Psoas muscle (tissue), 8 donors: ENCODE measurements around the gene CYRIA. TPM values are rescaled to one million over a fixed set of nuclear protein-coding genes. Genes with fewer than 3 reads are reported as not detected.

ENCODE experiments used
- ATAC-seq, 4 donors: fragments of 200-7000 bp; cut with Tn5 transposase; one replicate each; pipeline ENCODE4 v1.9.1; 2020; ENCODE audit warnings: moderate library complexity in 3 of 4, mild to moderate bottlenecking in 2 of 4
- DNase-seq, 2 donors: peaks; one replicate each; pipeline ENCODE4 v3.0.0-alpha.2; 2020
- H3K27ac ChIP-seq: fragments of 200-600 bp; one replicate; pipeline ENCODE4 v1.8.0; 2022
- H3K27me3 ChIP-seq, 3 donors: fragments of 200-600 bp in 1 of 3; one replicate each; pipeline versions ENCODE4 v1.6.1 to v1.8.0; 2013 to 2022; ENCODE audit warnings: low read length in 2 of 3, mild to moderate bottlenecking in 2 of 3, moderate library complexity in 1 of 3; ENCODE audit not compliant: insufficient read depth in 3 of 3
- H3K36me3 ChIP-seq, 2 donors: fragments of 200-600 bp in 1 of 2; one replicate each; pipeline versions ENCODE4 v1.6.1 to v1.8.0; 2013 to 2022; ENCODE audit warnings: low read depth in 1 of 2, mild to moderate bottlenecking in 1 of 2, moderate library complexity in 1 of 2; ENCODE audit not compliant: insufficient read depth in 1 of 2
- H3K4me1 ChIP-seq: fragments of 200-600 bp; one replicate; pipeline ENCODE4 v1.8.0; 2022
- H3K4me3 ChIP-seq: fragments of 200-600 bp; one replicate; pipeline ENCODE4 v1.8.0; 2022; ENCODE audit warnings: mild to moderate bottlenecking
- H3K9me3 ChIP-seq: fragments of 200-600 bp; one replicate; pipeline ENCODE4 v1.8.0; 2022
- CTCF ChIP-seq: fragments of 200-600 bp; IDR thresholded peaks from one replicate; pipeline ENCODE4 v1.8.0; 2022; ENCODE audit warnings: antibody characterized with exemption
- WGBS, 3 donors: extraction: QIAGEN DNeasy Blood & Tissue Kit; methylation state at CpG; one replicate each; pipeline versions ENCODE4 v1.1.6 to v1.1.7; 2013; 5-methylcytosine and 5-hydroxymethylcytosine counted together
- intact Hi-C, 2 donors: fragments of 100-400 bp; cut with DNase I; formaldehyde crosslinking; loops; one replicate each; pipeline versions ENCODE4 v1.11.0 to v1.14.2; 2022
- polyA plus RNA-seq, 3 donors: library from polyadenylated mRNA; stranded (reverse); fragments of 200-250 nt; gene quantifications; one replicate each; pipeline ENCODE4 v1.2.3, GENCODE V29; 2013
- total RNA-seq, 4 donors: library from RNA; stranded (reverse); fragmentation: NEBNext Ultra II Directional in 2 of 4; extraction: Animal tissue kit (Norgen Biotek cat#: 25700) in 2 of 4; gene quantifications; one replicate each; pipeline versions ENCODE4 v1.2.1 to v1.2.4, GENCODE V29; 2021 to 2023
- donor health status: healthy with polysubstance abuse.
- donor health status: DM: no; HTN: no; CAD: no; lungs with moderate emphysema.
- donor health status: Bipolar disorder and iron deficiency.
- donor health status: healthy.
- donor health status: DM: yes; HTN: yes; CAD: no.
- donor health status: DM: no; HTN: no; CAD: no.
- donor health status: DM: no; HTN: no; CAD: no.
- donor health status: DM: yes; HTN: yes; CAD: no.

The CYRIA gene
- total and polyA plus RNA-seq, 7 donors, result 3.8 to 16.8 (median 9.5) TPM

GRCh38 chr2:16645775-16646559 lies 19.7 kb downstream of the CYRIA start:
- no peak for DNase-seq
- Histone ChIP-seq H3K27me3 (no peaks in the 10 kb centered on the region), H3K4me1 (peaks cover 41% of the 10 kb centered on the region), H3K4me3 (no peak overlapping the region), H3K36me3 (no peaks in the 10 kb centered on the region), H3K9me3 (no peaks in the 10 kb centered on the region), H3K27ac (peak overlapping the region; percentile 31)
- intact Hi-C loops, result no loop called here
- 74 to 90% (median 78%) methylated on average over 3 of the region's 3 CpGs for WGBS, 3 donors
- ATAC-seq, result no peak
- no peak for TF ChIP-seq CTCF

- no peak for TF ChIP-seq CTCF
- H3K27me3 ChIP-seq, result no peaks in the 10 kb centered on the region
- ATAC-seq, result no peak
- peaks cover 42% of the 10 kb centered on the region for H3K4me1 ChIP-seq
- intact Hi-C loops, result no loop called here
- WGBS, 3 donors, result 69 to 79% (median 78%) methylated on average over 7 of the region's 7 CpGs
- H3K4me3 ChIP-seq, result no peak overlapping the region
- H3K9me3 ChIP-seq, result no peaks in the 10 kb centered on the region
- no peak for DNase-seq
- H3K36me3 ChIP-seq, result no peaks in the 10 kb centered on the region
- H3K27ac ChIP-seq, result no peak overlapping the region
Measured at GRCh38 chr2:16645088-16645487, 20.5 kb downstream of the CYRIA start.

- TF ChIP-seq CTCF, result no peak
- H3K9me3 ChIP-seq, result no peaks in the 10 kb centered on the region
- ATAC-seq (peak; percentile 80 to 95 (median 92)), DNase-seq (no peak)
- no peak overlapping the region for H3K4me3 ChIP-seq
- intact Hi-C loops, result loop anchor here in 1 of 2 donors (5.0 kb wide), 1 partner anchor 113 kb away; no protein-coding TSS in a partner anchor
- H3K36me3 ChIP-seq, result no peaks in the 10 kb centered on the region
- H3K27me3 ChIP-seq, result no peaks in the 10 kb centered on the region
- H3K4me1 ChIP-seq, result peaks cover 42% of the 10 kb centered on the region
- WGBS, 3 donors, result 77 to 87% (median 78%) methylated on average over 6 of the region's 6 CpGs
- H3K27ac ChIP-seq, result peak overlapping the region; percentile 62
Measured at GRCh38 chr2:16644221-16644925, 21.3 kb downstream of the CYRIA start.

GRCh38 chr2:16643099-16643498 lies 22.5 kb downstream of the CYRIA start:
- no peaks in the 10 kb centered on the region for H3K27me3 ChIP-seq
- H3K36me3 ChIP-seq, result no peaks in the 10 kb centered on the region
- intact Hi-C loops, result loop anchor here in 1 of 2 donors (5.0 kb wide), 1 partner anchor 114 kb away; no protein-coding TSS in a partner anchor
- H3K27ac ChIP-seq, result no peak overlapping the region
- no peak overlapping the region for H3K4me3 ChIP-seq
- H3K4me1 ChIP-seq, result peaks cover 43% of the 10 kb centered on the region
- DNase-seq, result no peak
- TF ChIP-seq CTCF, result no peak
- WGBS, 3 donors, result 36 to 52% (median 37%) methylated on average over 2 of the region's 2 CpGs
- ATAC-seq, result no peak
- H3K9me3 ChIP-seq, result no peaks in the 10 kb centered on the region
